Measurements from ENCODE around the gene RADIL.

Gene RADIL

DNA sequence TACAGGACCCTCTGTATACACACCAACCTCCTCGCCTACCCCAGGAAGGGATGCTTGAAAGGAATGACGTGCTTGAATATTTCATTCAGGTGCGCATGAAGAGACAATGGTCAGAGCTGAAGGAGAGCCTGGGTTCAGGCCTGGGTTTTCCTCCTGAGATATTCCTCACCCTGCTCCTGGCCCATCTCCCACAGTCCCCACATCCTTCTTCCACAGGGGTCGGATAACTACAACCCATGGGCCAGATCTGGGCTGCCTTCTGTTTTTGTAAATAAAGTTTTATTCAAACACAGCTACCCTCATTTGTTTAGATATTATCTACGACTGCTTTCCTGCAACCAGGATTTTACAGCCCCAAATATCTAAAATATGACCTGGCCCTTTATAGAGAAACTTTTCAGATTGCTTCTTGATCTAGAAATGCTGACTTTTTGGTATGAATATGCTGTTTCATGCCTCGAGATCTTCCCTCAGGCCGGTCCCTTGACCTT, 1.8 kb upstream of the RADIL start:
- no peaks in the 10 kb centered on the region for H3K27me3 ChIP-seq (replicated peaks)
- DNase-seq: no peak
- H3K36me3 ChIP-seq (replicated peaks): no peaks in the 10 kb centered on the region
- in situ Hi-C loops (cut with HindIII; ENCODE audit: low pct_ligation_motif_present, low sequenced_read_pairs): no loop called here
- no peak overlapping the region for H3K4me3 ChIP-seq (ENCODE audit: low read depth, low read length)
- TF ChIP-seq, protein P1, sequence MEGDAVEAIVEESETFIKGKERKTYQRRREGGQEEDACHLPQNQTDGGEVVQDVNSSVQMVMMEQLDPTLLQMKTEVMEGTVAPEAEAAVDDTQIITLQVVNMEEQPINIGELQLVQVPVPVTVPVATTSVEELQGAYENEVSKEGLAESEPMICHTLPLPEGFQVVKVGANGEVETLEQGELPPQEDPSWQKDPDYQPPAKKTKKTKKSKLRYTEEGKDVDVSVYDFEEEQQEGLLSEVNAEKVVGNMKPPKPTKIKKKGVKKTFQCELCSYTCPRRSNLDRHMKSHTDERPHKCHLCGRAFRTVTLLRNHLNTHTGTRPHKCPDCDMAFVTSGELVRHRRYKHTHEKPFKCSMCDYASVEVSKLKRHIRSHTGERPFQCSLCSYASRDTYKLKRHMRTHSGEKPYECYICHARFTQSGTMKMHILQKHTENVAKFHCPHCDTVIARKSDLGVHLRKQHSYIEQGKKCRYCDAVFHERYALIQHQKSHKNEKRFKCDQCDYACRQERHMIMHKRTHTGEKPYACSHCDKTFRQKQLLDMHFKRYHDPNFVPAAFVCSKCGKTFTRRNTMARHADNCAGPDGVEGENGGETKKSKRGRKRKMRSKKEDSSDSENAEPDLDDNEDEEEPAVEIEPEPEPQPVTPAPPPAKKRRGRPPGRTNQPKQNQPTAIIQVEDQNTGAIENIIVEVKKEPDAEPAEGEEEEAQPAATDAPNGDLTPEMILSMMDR (IDR thresholded peaks at IDR 0.05; ENCODE audit: low read depth, low read length, missing control alignments): no peak
- H3K27ac ChIP-seq: no peak overlapping the region

DNA sequence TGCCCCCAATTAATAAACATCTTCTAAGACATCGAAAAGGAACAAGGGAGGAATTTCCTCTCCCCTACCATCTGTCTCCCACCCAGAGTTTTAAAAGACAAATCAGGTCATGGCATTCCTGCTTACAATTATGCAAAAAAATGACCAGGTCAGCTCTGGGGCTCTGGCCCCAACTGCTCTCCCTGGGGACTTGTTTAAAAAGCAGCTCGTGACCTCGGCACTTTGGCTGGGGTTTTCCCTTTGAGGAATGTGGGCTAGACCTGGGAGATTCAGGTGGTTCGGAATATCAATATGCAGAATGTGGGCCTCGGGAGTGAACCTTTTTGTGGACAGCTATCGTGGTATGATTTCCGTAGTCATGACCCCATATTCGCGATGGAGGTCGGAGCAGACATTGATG, 648 bp upstream of the RADIL start:
- H3K27ac ChIP-seq: no peak overlapping the region
- TF ChIP-seq, protein P1 (IDR thresholded peaks at IDR 0.05; ENCODE audit: low read depth, low read length, missing control alignments): no peak
- no peaks in the 10 kb centered on the region for H3K27me3 ChIP-seq (replicated peaks)
- H3K36me3 ChIP-seq (replicated peaks): no peaks in the 10 kb centered on the region
- DNase-seq: no peak
- no peak overlapping the region for H3K4me3 ChIP-seq (ENCODE audit: low read depth, low read length)
- in situ Hi-C loops (cut with HindIII; ENCODE audit: low pct_ligation_motif_present, low sequenced_read_pairs): no loop called here

DNA sequence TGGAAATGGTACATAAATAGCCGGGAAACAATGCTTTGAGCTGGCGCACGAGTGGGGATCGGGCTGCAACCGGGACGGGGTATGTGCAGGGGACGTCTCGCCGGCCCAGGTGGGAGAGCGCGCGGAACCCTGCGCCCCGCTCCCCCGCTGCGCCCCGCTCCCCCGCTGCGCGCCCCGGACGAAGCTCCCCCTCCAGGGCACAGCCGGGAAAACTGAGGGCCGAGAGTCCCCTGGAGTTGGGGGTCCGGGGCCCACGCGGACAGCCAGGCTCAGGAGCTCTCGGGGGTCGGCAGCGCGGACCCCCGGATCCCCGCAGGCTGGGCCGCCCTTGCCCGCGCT, 514 bp downstream of the RADIL start:
- in situ Hi-C loops (cut with HindIII; ENCODE audit: low pct_ligation_motif_present, low sequenced_read_pairs): no loop called here
- TF ChIP-seq, protein P1 (IDR thresholded peaks at IDR 0.05; ENCODE audit: low read depth, low read length, missing control alignments): no peak
- DNase-seq: no peak
- Histone ChIP-seq H3K27me3 (replicated peaks) (no peaks in the 10 kb centered on the region), H3K36me3 (replicated peaks) (no peaks in the 10 kb centered on the region), H3K27ac (peak overlapping the region; percentile 38), H3K4me3 (ENCODE audit: low read depth, low read length) (peak overlapping the region; percentile 38)

DNA sequence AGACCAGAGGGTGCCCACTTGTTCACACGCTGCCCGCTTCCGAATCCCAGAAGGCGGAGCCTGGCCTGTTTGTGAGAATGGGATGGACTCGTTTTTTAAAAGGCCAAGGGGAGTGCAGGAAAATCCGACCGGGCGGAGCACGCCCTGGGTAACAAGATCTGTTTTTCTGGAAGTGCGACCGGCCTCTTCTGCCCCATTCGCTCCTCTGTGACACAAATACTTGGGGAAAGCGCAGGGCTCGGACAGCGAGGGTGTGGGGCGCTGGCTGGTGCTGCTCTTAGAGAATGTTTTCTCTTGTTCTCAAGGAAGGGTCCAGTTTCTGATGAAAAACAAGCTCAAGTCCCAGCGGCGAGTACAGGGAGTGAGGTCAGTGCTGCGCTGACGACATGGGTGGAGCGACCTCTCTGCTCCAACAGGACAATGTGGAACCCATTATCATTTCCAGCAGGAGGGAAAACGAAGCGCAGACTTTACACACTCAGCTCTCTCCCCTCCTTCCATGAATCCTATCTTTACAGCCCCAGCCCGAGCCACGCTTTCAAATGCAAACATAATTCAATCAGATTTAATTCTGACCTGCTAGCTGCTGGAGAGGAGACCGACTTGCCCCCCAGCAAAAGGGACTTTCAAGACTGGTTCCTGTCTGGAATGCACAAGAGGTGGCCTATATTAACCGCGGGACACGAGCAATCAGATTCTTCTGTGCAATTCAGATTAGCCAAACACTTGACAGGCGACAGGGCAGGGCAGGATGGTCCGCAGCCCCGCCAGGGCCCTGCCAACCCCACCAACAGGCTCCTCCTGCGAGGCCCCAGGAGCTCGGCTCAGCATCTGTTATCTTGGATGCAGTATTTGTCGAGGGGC, 1.1 kb downstream of the RADIL start:
- peak; percentile 72 for DNase-seq
- Histone ChIP-seq H3K4me3 (ENCODE audit: low read depth, low read length) (peak overlapping the region; percentile 38), H3K27me3 (replicated peaks) (no peaks in the 10 kb centered on the region), H3K36me3 (replicated peaks) (no peaks in the 10 kb centered on the region), H3K27ac (peak overlapping the region; percentile 79)
- in situ Hi-C loops (cut with HindIII; ENCODE audit: low pct_ligation_motif_present, low sequenced_read_pairs): no loop called here
- TF ChIP-seq, protein P1 (IDR thresholded peaks at IDR 0.05; ENCODE audit: low read depth, low read length, missing control alignments): no peak

DNA sequence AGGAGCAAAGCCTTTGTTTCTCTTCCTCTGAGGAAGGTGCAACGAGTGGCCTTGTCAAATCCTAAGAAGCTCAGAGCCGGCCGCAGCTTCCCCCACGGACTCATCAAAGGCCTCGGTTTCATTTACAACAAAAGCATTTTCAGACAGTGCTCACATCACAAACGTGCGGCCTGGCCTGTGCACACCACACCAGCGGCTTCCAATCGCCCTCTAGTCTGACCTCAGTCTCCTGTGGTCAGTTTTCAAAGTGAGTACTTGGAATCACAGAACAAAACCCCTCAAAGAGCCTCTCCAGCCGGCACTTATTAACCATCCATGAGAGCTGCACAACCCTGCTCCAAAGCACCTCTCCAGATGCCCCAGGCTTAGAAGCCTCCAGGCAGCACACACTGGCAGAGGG, 3.3 kb downstream of the RADIL start:
- Histone ChIP-seq H3K27ac (no peak overlapping the region), H3K27me3 (replicated peaks) (no peaks in the 10 kb centered on the region), H3K36me3 (replicated peaks) (no peaks in the 10 kb centered on the region), H3K4me3 (ENCODE audit: low read depth, low read length) (no peak overlapping the region)
- no peak for DNase-seq
- in situ Hi-C loops (cut with HindIII; ENCODE audit: low pct_ligation_motif_present, low sequenced_read_pairs): no loop called here
- TF ChIP-seq, protein P1 (IDR thresholded peaks at IDR 0.05; ENCODE audit: low read depth, low read length, missing control alignments): no peak

Measured in brain microvascular endothelial cell (primary cell).